Skeletal muscle tissue (tissue), 4 donors: Measurements from ENCODE around the gene THSD7A. TPM values are rescaled to one million over a fixed set of nuclear protein-coding genes. Genes with fewer than 3 reads are reported as not detected.

Experiments used
- H3K27ac ChIP-seq: one replicate; pipeline ENCODE4 v1.7.0; 2013; ENCODE audit warnings: mild to moderate bottlenecking, low read depth, low read length, inconsistent platforms
- H3K27me3 ChIP-seq, 3 donors: one replicate each; pipeline ENCODE4 v1.7.0; 2013; ENCODE audit warnings: low read length in 3 of 3; ENCODE audit not compliant: control insufficient read depth in 3 of 3, insufficient read depth in 3 of 3
- H3K36me3 ChIP-seq, 3 donors: one replicate each; pipeline ENCODE4 v1.7.0; 2013; ENCODE audit warnings: low read length in 3 of 3; ENCODE audit not compliant: control insufficient read depth in 3 of 3, insufficient read depth in 3 of 3
- H3K4me1 ChIP-seq, 3 donors: one replicate each; pipeline ENCODE4 v1.7.0; 2013; ENCODE audit warnings: low read length in 3 of 3, mild to moderate bottlenecking in 3 of 3; ENCODE audit not compliant: control insufficient read depth in 3 of 3, insufficient read depth in 3 of 3
- H3K4me3 ChIP-seq, 3 donors: one replicate each; pipeline ENCODE4 v1.7.0; 2013; ENCODE audit warnings: low read length in 3 of 3
- H3K9ac ChIP-seq, 3 donors: one replicate each; pipeline ENCODE4 v1.7.0; 2013; ENCODE audit warnings: low read length in 3 of 3, mild to moderate bottlenecking in 3 of 3, moderate library complexity in 2 of 3, low read depth in 1 of 3
- H3K9me3 ChIP-seq, 3 donors: one replicate each; pipeline ENCODE4 v1.7.0; 2013; ENCODE audit warnings: low read length in 3 of 3; ENCODE audit not compliant: control insufficient read depth in 3 of 3
- total RNA-seq: library from RNA; depleted of rRNA; stranded (reverse); fragments of >200 nt; gene quantifications from one replicate; pipeline ENCODE4 v1.2.3, GENCODE V29; 2014
- donor health status: Osteomylitis.

The THSD7A gene
- total RNA-seq, 1 donor from 2014 or later: 4.7 TPM

GRCh38 chr7:11607686-11608085 is 224.3 kb downstream of the THSD7A start:
- Histone ChIP-seq H3K4me1 (peaks cover 0 to 7% (median 0%) of the 10 kb centered on the region in 3 donors), H3K27ac (no peak overlapping the region), H3K9me3 (no peaks in the 10 kb centered on the region), H3K4me3 (no peak overlapping the region), H3K9ac (no peak overlapping the region), H3K36me3 (no peaks in the 10 kb centered on the region), H3K27me3 (no peaks in the 10 kb centered on the region)

- no peaks in the 10 kb centered on the region for H3K27me3 ChIP-seq
- H3K4me3 ChIP-seq: no peak overlapping the region
- H3K9me3 ChIP-seq: no peaks in the 10 kb centered on the region
- no peak overlapping the region for H3K9ac ChIP-seq
- H3K27ac ChIP-seq: peak overlapping the region; percentile 55
- no peaks in the 10 kb centered on the region for H3K36me3 ChIP-seq
- peaks cover 0 to 7% (median 0%) of the 10 kb centered on the region in 3 donors for H3K4me1 ChIP-seq
Measured at GRCh38 chr7:11605749-11606148, 226.2 kb downstream of the THSD7A start.

- Histone ChIP-seq H3K27me3 (no peaks in the 10 kb centered on the region), H3K27ac (no peak overlapping the region)
Measured at GRCh38 chr7:11604505-11604904, 227.5 kb downstream of the THSD7A start.

DNA sequence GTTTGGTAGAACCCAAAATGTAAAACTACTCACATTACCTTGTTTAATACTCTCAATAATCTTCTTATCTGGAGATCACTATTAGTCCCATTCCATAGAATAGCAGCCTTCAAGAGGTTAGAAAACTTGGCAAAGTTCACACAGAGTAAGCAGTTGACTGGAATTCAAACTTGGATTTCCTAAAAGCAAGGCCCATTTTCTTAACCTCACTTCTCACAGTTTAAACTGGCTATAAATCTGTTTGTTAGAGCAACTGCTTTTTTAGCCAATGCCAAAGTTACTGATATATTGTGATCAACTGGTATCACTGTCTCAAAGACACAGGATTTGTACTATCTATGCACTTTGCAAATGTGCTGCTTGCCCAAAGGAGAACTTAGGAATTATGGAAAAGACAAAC is 230.2 kb downstream of the THSD7A start:
- Histone ChIP-seq H3K27me3 (no peaks in the 10 kb centered on the region), H3K4me1 (peaks cover 0 to 7% (median 0%) of the 10 kb centered on the region in 3 donors), H3K27ac (no peak overlapping the region), H3K9ac (no peak overlapping the region), H3K36me3 (no peaks in the 10 kb centered on the region), H3K4me3 (no peak overlapping the region), H3K9me3 (no peaks in the 10 kb centered on the region)

More at GRCh38 chr7:11604505-11604904, 227.5 kb downstream of the THSD7A start:
- Histone ChIP-seq H3K9me3 (no peaks in the 10 kb centered on the region), H3K4me3 (no peak overlapping the region), H3K9ac (no peak overlapping the region), H3K36me3 (no peaks in the 10 kb centered on the region), H3K4me1 (peaks cover 0 to 7% (median 0%) of the 10 kb centered on the region in 3 donors)

DNA sequence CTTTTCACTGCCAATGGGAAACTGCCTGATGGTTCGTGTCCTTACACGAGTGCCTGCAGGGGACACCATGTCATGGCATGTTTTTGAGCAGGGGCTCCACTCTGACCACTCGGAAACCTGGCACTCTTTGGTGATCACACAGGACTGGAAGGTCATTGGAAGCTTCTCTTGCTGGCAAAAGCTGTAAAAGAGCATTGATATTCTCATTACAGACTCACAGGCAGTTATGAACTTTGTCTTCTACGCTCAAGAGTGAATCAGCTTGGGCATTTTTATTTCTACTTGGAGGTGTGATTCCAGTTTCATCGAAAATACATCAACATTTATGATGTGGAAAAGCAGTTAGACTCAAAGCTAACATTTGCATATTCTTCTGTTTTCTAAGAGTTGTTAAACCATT is 238.7 kb downstream of the THSD7A start:
- H3K9ac ChIP-seq: no peak overlapping the region
- H3K36me3 ChIP-seq: no peaks in the 10 kb centered on the region
- no peak overlapping the region for H3K27ac ChIP-seq
- H3K9me3 ChIP-seq: no peaks in the 10 kb centered on the region
- no peaks in the 10 kb centered on the region for H3K27me3 ChIP-seq
- H3K4me1 ChIP-seq: no peaks in the 10 kb centered on the region
- no peak overlapping the region for H3K4me3 ChIP-seq

DNA sequence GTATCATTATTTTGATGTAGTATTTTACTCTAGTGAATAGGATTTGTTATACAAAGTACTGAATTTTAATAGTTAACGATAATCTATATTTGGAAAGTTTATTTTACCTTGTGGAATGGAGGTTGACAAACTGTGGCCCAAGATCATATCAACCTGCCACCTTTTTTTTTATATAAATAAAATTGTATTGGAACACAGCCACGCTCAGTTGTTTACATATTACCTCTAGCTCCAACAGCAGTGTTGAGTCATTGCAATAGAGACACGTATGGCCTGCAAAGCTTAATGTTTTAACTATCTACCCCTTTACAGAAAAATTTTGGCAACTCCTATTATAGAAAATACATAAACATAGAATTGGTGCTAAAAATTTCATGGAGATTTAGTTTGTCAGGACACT is 239.3 kb downstream of the THSD7A start:
- H3K27me3 ChIP-seq: no peaks in the 10 kb centered on the region
- no peaks in the 10 kb centered on the region for H3K36me3 ChIP-seq
- H3K4me3 ChIP-seq: no peak overlapping the region
- H3K9ac ChIP-seq: no peak overlapping the region
- no peaks in the 10 kb centered on the region for H3K9me3 ChIP-seq
- H3K4me1 ChIP-seq: no peaks in the 10 kb centered on the region
- no peak overlapping the region for H3K27ac ChIP-seq

- Histone ChIP-seq H3K27ac (no peak overlapping the region), H3K9me3 (no peaks in the 10 kb centered on the region)
Measured at GRCh38 chr7:11591943-11592342, 240.1 kb downstream of the THSD7A start.

GRCh38 chr7:11591055-11591633 is 240.9 kb downstream of the THSD7A start:
- no peak overlapping the region for H3K27ac ChIP-seq
- no peaks in the 10 kb centered on the region for H3K4me1 ChIP-seq
- no peaks in the 10 kb centered on the region for H3K9me3 ChIP-seq

More at GRCh38 chr7:11591943-11592342, 240.1 kb downstream of the THSD7A start:
- Histone ChIP-seq H3K4me1 (no peaks in the 10 kb centered on the region), H3K4me3 (no peak overlapping the region), H3K36me3 (no peaks in the 10 kb centered on the region), H3K27me3 (no peaks in the 10 kb centered on the region), H3K9ac (no peak overlapping the region)

GRCh38 chr7:11589251-11589650 is 242.7 kb downstream of the THSD7A start:
- Histone ChIP-seq H3K36me3 (no peaks in the 10 kb centered on the region), H3K27ac (no peak overlapping the region), H3K9me3 (no peaks in the 10 kb centered on the region), H3K4me3 (no peak overlapping the region), H3K9ac (no peak overlapping the region), H3K4me1 (no peaks in the 10 kb centered on the region), H3K27me3 (no peaks in the 10 kb centered on the region)

More at GRCh38 chr7:11591055-11591633, 240.9 kb downstream of the THSD7A start:
- Histone ChIP-seq H3K4me3 (no peak overlapping the region), H3K9ac (no peak overlapping the region), H3K27me3 (no peaks in the 10 kb centered on the region), H3K36me3 (no peaks in the 10 kb centered on the region)

GRCh38 chr7:11587814-11588213 is 244.2 kb downstream of the THSD7A start:
- H3K27ac ChIP-seq: no peak overlapping the region
- no peaks in the 10 kb centered on the region for H3K27me3 ChIP-seq
- H3K9ac ChIP-seq: no peak overlapping the region
- no peaks in the 10 kb centered on the region for H3K36me3 ChIP-seq
- no peaks in the 10 kb centered on the region for H3K4me1 ChIP-seq
- H3K9me3 ChIP-seq: no peaks in the 10 kb centered on the region
- no peak overlapping the region for H3K4me3 ChIP-seq
